Glutamatergic neuron (in vitro differentiated cells): ENCODE data around the gene PRKCA. TPM values are rescaled to one million over a fixed set of nuclear protein-coding genes. Genes with fewer than 3 reads are reported as not detected.

ENCODE experiments used
- DNase-seq: peaks from one replicate; pipeline ENCODE4 v3.0.0; 2022
- H3K27ac Mint-ChIP-seq: one replicate; pipeline ENCODE4 v1.8.0; 2020; ENCODE audit warnings: mild to moderate bottlenecking, mixed read lengths, inconsistent platforms; ENCODE audit not compliant: unreplicated experiment
- H3K27me3 Mint-ChIP-seq: one replicate; pipeline ENCODE4 v1.8.0; 2020; ENCODE audit warnings: mild to moderate bottlenecking, moderate library complexity, mixed read lengths, inconsistent platforms; ENCODE audit not compliant: unreplicated experiment
- H3K36me3 Mint-ChIP-seq: one replicate; pipeline ENCODE4 v1.8.0; 2020; ENCODE audit warnings: mild to moderate bottlenecking, mixed read lengths, inconsistent platforms; ENCODE audit not compliant: unreplicated experiment
- H3K4me1 Mint-ChIP-seq: one replicate; pipeline ENCODE4 v1.8.0; 2020; ENCODE audit warnings: mild to moderate bottlenecking, low read depth, mixed read lengths, inconsistent platforms; ENCODE audit not compliant: unreplicated experiment
- H3K4me3 Mint-ChIP-seq: one replicate; pipeline ENCODE4 v1.8.0; 2020; ENCODE audit warnings: mild to moderate bottlenecking, mixed read lengths, inconsistent platforms; ENCODE audit not compliant: unreplicated experiment
- H3K9me3 Mint-ChIP-seq: one replicate; pipeline ENCODE4 v1.8.0; 2020; ENCODE audit warnings: mild to moderate bottlenecking, moderate library complexity, mixed read lengths, inconsistent platforms; ENCODE audit not compliant: unreplicated experiment
- total RNA-seq: library from RNA; stranded (reverse); fragmentation: NEBNext Ultra II Directional; extraction: Animal tissue kit (Norgen Biotek cat#: 25700); gene quantifications from one replicate; pipeline ENCODE4 v1.2.1, GENCODE V29; 2021; ENCODE audit not compliant: unreplicated experiment
- TF ChIP-seq, protein P1 (sequence below): fragments of 200-600 bp; sonication (generic); IDR thresholded peaks from one replicate; pipeline ENCODE4 v1.5.0; 2021; ENCODE audit not compliant: partially characterized antibody, unreplicated experiment

Gene PRKCA
- total RNA-seq, 1 donor from 2014 or later = 2.2 TPM

DNA sequence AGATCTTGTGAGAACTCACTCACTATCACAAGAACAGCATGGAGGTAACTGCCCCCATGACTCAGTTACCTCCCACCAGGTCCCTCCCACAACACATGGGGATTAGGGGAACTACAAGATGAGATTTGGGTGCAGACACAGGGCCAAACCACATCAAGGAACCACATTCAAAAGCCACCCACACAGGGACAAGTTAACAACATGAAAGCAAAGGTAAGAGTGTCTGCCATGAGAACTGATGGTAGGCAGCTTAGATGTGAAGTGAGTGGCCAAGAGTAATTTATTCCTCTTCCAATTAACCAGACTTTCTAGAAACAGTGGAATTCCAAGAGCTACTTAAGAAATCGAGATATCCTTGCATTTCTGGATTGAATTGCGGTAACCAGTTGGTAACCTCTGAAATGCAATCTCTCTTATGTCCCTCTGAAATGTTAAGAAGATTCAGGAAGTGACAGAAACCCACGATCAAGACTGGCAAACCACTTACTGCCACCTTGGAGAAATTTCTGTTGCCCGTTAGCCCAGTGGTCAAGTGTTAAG, 365.1 kb downstream of the PRKCA start:
- Mint-ChIP-seq H3K27ac (no peak overlapping the region), H3K36me3 (peaks cover 5% of the 10 kb centered on the region)
- DNase-seq = no peak

DNA sequence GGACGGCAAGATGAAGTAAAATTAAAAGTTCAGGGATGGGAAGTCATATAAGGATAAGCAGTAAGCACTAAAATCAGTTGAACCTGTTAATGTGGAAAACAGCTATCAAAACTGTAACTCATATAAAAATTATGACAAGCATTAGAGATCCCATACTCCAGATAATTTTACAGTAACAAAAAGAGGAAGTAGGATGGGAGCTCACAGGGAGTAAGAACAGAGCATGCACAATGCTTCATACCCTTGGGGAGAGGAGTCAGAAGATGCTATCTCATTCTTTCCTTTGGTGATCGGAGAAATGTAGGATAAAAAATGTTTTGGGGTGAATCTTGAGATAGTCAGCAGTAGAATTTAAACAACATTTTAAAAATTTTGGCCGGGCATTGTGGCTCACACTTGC, 367.8 kb downstream of the PRKCA start:
- H3K9me3 Mint-ChIP-seq = peaks cover 2% of the 10 kb centered on the region
- peaks cover 3% of the 10 kb centered on the region for H3K27me3 Mint-ChIP-seq
- no peak for DNase-seq
- peaks cover 5% of the 10 kb centered on the region for H3K36me3 Mint-ChIP-seq
- TF ChIP-seq, protein P1, sequence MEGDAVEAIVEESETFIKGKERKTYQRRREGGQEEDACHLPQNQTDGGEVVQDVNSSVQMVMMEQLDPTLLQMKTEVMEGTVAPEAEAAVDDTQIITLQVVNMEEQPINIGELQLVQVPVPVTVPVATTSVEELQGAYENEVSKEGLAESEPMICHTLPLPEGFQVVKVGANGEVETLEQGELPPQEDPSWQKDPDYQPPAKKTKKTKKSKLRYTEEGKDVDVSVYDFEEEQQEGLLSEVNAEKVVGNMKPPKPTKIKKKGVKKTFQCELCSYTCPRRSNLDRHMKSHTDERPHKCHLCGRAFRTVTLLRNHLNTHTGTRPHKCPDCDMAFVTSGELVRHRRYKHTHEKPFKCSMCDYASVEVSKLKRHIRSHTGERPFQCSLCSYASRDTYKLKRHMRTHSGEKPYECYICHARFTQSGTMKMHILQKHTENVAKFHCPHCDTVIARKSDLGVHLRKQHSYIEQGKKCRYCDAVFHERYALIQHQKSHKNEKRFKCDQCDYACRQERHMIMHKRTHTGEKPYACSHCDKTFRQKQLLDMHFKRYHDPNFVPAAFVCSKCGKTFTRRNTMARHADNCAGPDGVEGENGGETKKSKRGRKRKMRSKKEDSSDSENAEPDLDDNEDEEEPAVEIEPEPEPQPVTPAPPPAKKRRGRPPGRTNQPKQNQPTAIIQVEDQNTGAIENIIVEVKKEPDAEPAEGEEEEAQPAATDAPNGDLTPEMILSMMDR = no peak
- no peak overlapping the region for H3K4me3 Mint-ChIP-seq
- no peak overlapping the region for H3K27ac Mint-ChIP-seq
- H3K4me1 Mint-ChIP-seq = peaks cover 2% of the 10 kb centered on the region

More for the DNA sequence above, 365.1 kb downstream of the PRKCA start:
- TF ChIP-seq, protein P1 = no peak
- Mint-ChIP-seq H3K9me3 (peaks cover 2% of the 10 kb centered on the region), H3K4me3 (no peak overlapping the region), H3K27me3 (no peaks in the 10 kb centered on the region), H3K4me1 (peaks cover 2% of the 10 kb centered on the region)

DNA sequence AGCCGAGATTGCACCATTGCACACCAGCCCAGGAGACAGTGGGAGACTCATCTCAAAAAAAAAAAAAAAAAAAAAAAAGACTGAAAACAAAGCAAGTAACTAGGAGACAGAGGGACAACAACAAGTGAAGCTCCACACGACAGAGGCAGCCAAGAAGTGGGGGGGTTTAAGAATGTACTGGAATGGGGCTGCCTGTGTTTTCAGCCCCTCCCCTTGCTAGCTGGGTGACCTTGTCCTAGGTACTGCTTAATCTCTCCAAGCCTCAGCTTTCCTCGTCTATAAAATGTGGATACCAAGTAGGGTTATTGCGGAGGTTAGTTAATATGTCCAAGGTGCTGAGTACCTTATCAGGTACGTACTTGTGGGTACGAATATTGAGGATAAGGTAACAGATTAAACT, 368.7 kb downstream of the PRKCA start:
- no peak overlapping the region for H3K4me3 Mint-ChIP-seq
- peaks cover 3% of the 10 kb centered on the region for H3K27me3 Mint-ChIP-seq
- H3K4me1 Mint-ChIP-seq = peaks cover 2% of the 10 kb centered on the region
- H3K36me3 Mint-ChIP-seq = peaks cover 5% of the 10 kb centered on the region
- TF ChIP-seq, protein P1 = no peak
- H3K27ac Mint-ChIP-seq = no peak overlapping the region
- peaks cover 2% of the 10 kb centered on the region for H3K9me3 Mint-ChIP-seq
- no peak for DNase-seq

DNA sequence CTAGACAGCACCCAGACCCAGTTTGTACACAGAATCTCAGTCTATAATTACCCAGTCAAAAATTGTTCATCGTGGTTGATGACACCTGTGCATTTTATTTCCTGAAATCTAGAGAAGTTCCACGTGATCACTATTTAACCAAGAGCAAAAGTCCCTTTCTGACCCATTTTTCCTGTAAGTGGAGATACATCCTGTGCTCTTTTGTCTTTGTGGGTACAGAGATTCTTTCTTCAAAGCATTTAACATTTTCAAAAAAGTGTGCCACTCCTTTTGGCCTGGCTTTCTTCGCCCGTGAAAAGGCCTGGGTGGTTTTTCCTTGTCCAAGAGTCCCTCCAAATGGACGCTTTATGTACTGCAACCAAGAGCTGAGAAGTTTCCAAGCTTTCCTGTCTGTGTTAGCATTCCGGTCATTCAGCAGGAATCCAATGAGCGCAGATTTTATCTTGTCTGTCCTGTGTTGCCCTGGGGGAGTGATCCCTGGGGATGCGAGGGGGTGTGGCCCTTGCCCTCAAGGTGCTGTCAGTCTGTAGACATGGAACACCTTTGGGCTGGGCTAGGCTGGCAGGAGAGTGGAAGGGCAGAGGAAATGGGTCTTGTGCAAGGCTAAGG, 371.4 kb downstream of the PRKCA start:
- H3K27ac Mint-ChIP-seq = no peak overlapping the region
- TF ChIP-seq, protein P1 = peak; percentile 75
- H3K36me3 Mint-ChIP-seq = peaks cover 5% of the 10 kb centered on the region
- H3K9me3 Mint-ChIP-seq = peaks cover 2% of the 10 kb centered on the region
- H3K4me3 Mint-ChIP-seq = no peak overlapping the region
- H3K4me1 Mint-ChIP-seq = no peaks in the 10 kb centered on the region
- peak; percentile 56 for DNase-seq
- H3K27me3 Mint-ChIP-seq = peaks cover 3% of the 10 kb centered on the region

DNA sequence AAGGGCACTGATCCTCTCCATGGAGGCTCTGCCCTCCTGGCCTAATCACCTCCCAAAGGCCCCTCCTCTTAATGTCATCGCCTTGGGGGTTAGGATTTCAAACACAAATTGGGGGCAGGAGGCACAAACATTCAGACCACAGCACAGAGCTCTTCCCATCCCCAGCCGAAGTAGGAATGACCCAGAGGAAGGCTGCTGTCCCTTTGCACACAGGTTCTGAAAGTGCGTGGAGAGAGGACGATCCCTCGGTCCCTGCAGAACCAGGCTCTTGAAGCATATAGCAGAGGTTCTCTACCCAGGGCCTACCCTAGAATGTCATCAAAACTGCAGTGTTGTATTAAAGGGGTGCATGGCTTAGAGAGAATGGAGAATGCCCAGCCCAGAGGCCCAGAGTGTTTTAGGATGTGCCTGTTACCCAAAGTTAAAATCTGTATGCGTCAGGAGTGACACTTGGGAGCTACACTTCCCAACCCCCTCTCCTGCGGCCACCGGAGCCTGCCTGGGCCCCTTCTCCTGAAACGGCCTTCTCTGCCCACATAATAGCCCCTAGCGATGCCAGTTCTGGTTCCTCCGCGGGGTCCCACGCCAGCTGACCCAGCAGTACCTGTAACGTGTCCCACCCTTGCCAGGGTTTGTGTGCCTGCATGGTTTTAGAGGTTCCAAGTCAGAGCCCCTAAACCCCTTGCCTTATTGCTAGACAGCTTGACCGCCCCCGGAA, 373.0 kb downstream of the PRKCA start:
- no peak overlapping the region for H3K4me3 Mint-ChIP-seq
- peaks cover 4% of the 10 kb centered on the region for H3K36me3 Mint-ChIP-seq
- peaks cover 5% of the 10 kb centered on the region for H3K27me3 Mint-ChIP-seq
- TF ChIP-seq, protein P1 = no peak
- H3K9me3 Mint-ChIP-seq = no peaks in the 10 kb centered on the region
- DNase-seq = no peak
- H3K27ac Mint-ChIP-seq = no peak overlapping the region
- H3K4me1 Mint-ChIP-seq = no peaks in the 10 kb centered on the region
